HepG2 (cell line): ENCODE data around the gene PPP1R14D. TPM values are rescaled to one million over a fixed set of nuclear protein-coding genes. Genes with fewer than 3 reads are reported as not detected.
A peak's percentile ranks its signal among the peaks of the same experiment; 100 is the strongest.

Experiments
- ATAC-seq: fragments of 200-7000 bp; cut with Tn5 transposase; 3 replicates; pipeline ENCODE4 v1.9.1; 2020; ENCODE audit warnings: mild to moderate bottlenecking, moderate library complexity
- BruUV-seq: library from RNA; stranded (reverse); fragments of 400-500 nt; replicated peaks from 2 replicates; lab custom pipeline; 2021; lab: Mats Ljungman, UMichigan
- CTCF ChIA-PET: fragments of 300-600 bp; formaldehyde crosslinking; extraction: SDS; loops from one replicate; lab custom pipeline; 2021; ENCODE audit warnings: low total read pairs, inconsistent platforms, low intra/inter-chr PET ratio; lab: Yijun Ruan, JAX
- POLR2A ChIA-PET: fragments of 350-600 bp; sonication (Branson Sonifier 250); formaldehyde crosslinking; loops from one replicate; lab custom pipeline; 2020; ENCODE audit warnings: antibody characterized with exemption, inconsistent platforms; lab: Yijun Ruan, JAX
- DNase-seq: peaks from one replicate; pipeline ENCODE4 v3.0.0-alpha.2; 2015; ENCODE audit warnings: low spot score
- FAIRE-seq: peaks from 3 replicates; lab custom pipeline; 2011; peaks lifted over from hg19 to GRCh38; lab: Jason Lieb, UNC
- H2AFZ ChIP-seq: one replicate; pipeline ENCODE4 v1.6.1; 2011; ENCODE audit warnings: low read length, inconsistent platforms
- H3K27ac ChIP-seq: fragments of 300-600 bp; 3 replicates; pipeline ENCODE4 v1.8.0; 2011; ENCODE audit warnings: mixed run types, mild to moderate bottlenecking, mixed read lengths, low read length, inconsistent platforms; ENCODE audit not compliant: insufficient read depth; ENCODE audit errors: extremely low read length
- H3K27me3 ChIP-seq, 2 experiments: fragments of 200-600 bp in 1 of 2; 2 replicates in 1 of 2; 3 replicates in 1 of 2; pipeline versions ENCODE4 v1.6.0 to v1.8.0; 2011; ENCODE audit warnings: low read length in 2 of 2, mild to moderate bottlenecking in 2 of 2, moderate library complexity in 2 of 2, inconsistent platforms in 1 of 2; ENCODE audit not compliant: insufficient read depth in 2 of 2, control insufficient read depth in 1 of 2
- H3K36me3 ChIP-seq, 2 experiments: fragments of 200-600 bp in 1 of 2; replicated peaks in 1 of 2; 2 replicates in 1 of 2; 3 replicates in 1 of 2; pipeline versions ENCODE4 v1.5.1 to v1.8.0; 2011; ENCODE audit warnings: low read length in 2 of 2, inconsistent platforms in 1 of 2; ENCODE audit not compliant: insufficient read depth in 2 of 2, control insufficient read depth in 1 of 2
- H3K4me1 ChIP-seq: 2 replicates; pipeline ENCODE4 v1.5.1; 2012; ENCODE audit warnings: low read length, inconsistent platforms; ENCODE audit not compliant: insufficient read depth
- H3K4me2 ChIP-seq: 2 replicates; pipeline ENCODE4 v1.6.0; 2011; ENCODE audit warnings: low read depth, low read length, inconsistent platforms
- H3K4me3 ChIP-seq, 3 experiments: fragments of 200-600 bp in 1 of 3; sonication (generic), shearing (Covaris generic) in 1 of 3; replicated peaks in 1 of 3; 2 replicates each; pipeline ENCODE4 v1.5.1; 2011 to 2016; ENCODE audit warnings: low read length in 3 of 3, inconsistent platforms in 2 of 3, low read depth in 2 of 3, mild to moderate bottlenecking in 2 of 3, control low read depth in 1 of 3, mixed read lengths in 1 of 3; ENCODE audit not compliant: insufficient read depth in 1 of 3
- H3K79me2 ChIP-seq: one replicate; pipeline ENCODE4 v1.6.1; 2011; ENCODE audit warnings: low read length, inconsistent platforms; ENCODE audit not compliant: insufficient read depth
- H3K9ac ChIP-seq: 2 replicates; pipeline ENCODE4 v1.6.0; 2011; ENCODE audit warnings: mild to moderate bottlenecking, low read depth, low read length, inconsistent platforms; ENCODE audit not compliant: insufficient read depth
- H3K9me3 ChIP-seq: 2 replicates; pipeline ENCODE4 v1.5.1; 2012; ENCODE audit warnings: mild to moderate bottlenecking, low read length
- H4K20me1 ChIP-seq: 2 replicates; pipeline ENCODE4 v1.6.0; 2011; ENCODE audit warnings: inconsistent platforms, mild to moderate bottlenecking, low read length, moderate library complexity; ENCODE audit not compliant: insufficient read depth
- FOXC1 ChIP-seq: sonication (generic); formaldehyde crosslinking; IDR thresholded peaks from 2 replicates; pipeline ENCODE4 v1.8.0; 2022; ENCODE audit warnings: mild to moderate bottlenecking, missing genetic modification reagents, borderline replicate concordance
- KLF16 ChIP-seq, 2 experiments: sonication (generic) in 1 of 2; formaldehyde crosslinking in 1 of 2; IDR thresholded peaks; 2 replicates each; pipeline versions ENCODE4 v1.6.1 to v1.8.0; 2016 to 2023; ENCODE audit warnings: missing genetic modification reagents in 2 of 2, missing compliant biosample characterization in 1 of 2
- MIXL1 ChIP-seq: IDR thresholded peaks from 2 replicates; pipeline ENCODE4 v1.6.1; 2016
- NAIF1 ChIP-seq: sonication (generic); formaldehyde crosslinking; IDR thresholded peaks from 2 replicates; pipeline ENCODE4 v1.5.0; 2020; ENCODE audit warnings: mild to moderate bottlenecking, missing genetic modification reagents, borderline replicate concordance
- PPARG ChIP-seq: conservative IDR thresholded peaks from 2 replicates; pipeline ENCODE4 v1.6.1; 2016; ENCODE audit warnings: missing biosample characterization, missing genetic modification reagents
- SNAI1 ChIP-seq: sonication (generic); formaldehyde crosslinking; IDR thresholded peaks from 2 replicates; pipeline ENCODE4 v1.5.0; 2020; ENCODE audit warnings: mild to moderate bottlenecking, missing genetic modification reagents, borderline replicate concordance
- SP140L ChIP-seq: sonication (generic); formaldehyde crosslinking; IDR thresholded peaks from 2 replicates; pipeline ENCODE4 v1.4.0; 2020; ENCODE audit warnings: missing genetic modification reagents, borderline replicate concordance
- ZNF766 ChIP-seq: sonication (generic); formaldehyde crosslinking; IDR thresholded peaks from 2 replicates; pipeline ENCODE4 v1.5.0; 2020; ENCODE audit warnings: missing genetic modification reagents, borderline replicate concordance
- WGBS: methylation state at CpG from one replicate; pipeline ENCODE4 v1.1.6; 2017; ENCODE audit warnings: low lambda C conversion rate; 5-methylcytosine and 5-hydroxymethylcytosine counted together
- in situ Hi-C: cut with HindIII; loops from 2 replicates; pipeline ENCODE4 v1.10.0; 2017; ENCODE audit warnings: low pct_unique_long_range_greater_than_20kb; ENCODE audit not compliant: extremely low pct_ligation_motif_present
- intact Hi-C: fragments of 100-400 bp; cut with micrococcal nuclease; formaldehyde crosslinking; loops from one replicate; pipeline ENCODE4 v1.10.0; 2022; ENCODE audit not compliant: unreplicated experiment
- polyA plus RNA-seq, 8 experiments: library from polyadenylated mRNA; depleted of rRNA in 3 of 8; stranded (reverse) in 7 of 8; unstranded in 1 of 8; fragments of >200 nt; fragmentation: Illumina TruSeq in 4 of 8; extraction: Trizol in 4 of 8; gene quantifications; 2 replicates each; pipeline versions ENCODE4 v1.2.1 to v1.2.3, GENCODE V29; 2011 to 2016; ENCODE audit warnings: low read depth in 4 of 8, missing spikeins in 1 of 8, mixed read lengths in 1 of 8; ENCODE audit not compliant: insufficient read depth in 1 of 8
- total RNA-seq, 5 experiments: library from RNA; depleted of rRNA; stranded (reverse); fragments of >200 nt; fragmentation: Illumina TruSeq; extraction: Trizol; gene quantifications; 2 replicates each; pipeline ENCODE4 v1.2.3, GENCODE V29; 2016; ENCODE audit warnings: low read depth in 1 of 5
- TF ChIP-seq, protein P1 (sequence below): sonication (generic); formaldehyde crosslinking; IDR thresholded peaks from 2 replicates; pipeline ENCODE4 v1.4.0; 2020; ENCODE audit warnings: mild to moderate bottlenecking, low read depth, missing genetic modification reagents
- TF ChIP-seq, protein P2 (sequence below): IDR thresholded peaks from 2 replicates; pipeline ENCODE4 v1.6.1; 2012; ENCODE audit warnings: inconsistent platforms

The PPP1R14D gene
- total and polyA plus RNA-seq, 2 of the 13 experiments (the other 11 are each of a cell fraction or from before 2014, with no cell fraction given): 0.53 to 0.55 TPM

DNA sequence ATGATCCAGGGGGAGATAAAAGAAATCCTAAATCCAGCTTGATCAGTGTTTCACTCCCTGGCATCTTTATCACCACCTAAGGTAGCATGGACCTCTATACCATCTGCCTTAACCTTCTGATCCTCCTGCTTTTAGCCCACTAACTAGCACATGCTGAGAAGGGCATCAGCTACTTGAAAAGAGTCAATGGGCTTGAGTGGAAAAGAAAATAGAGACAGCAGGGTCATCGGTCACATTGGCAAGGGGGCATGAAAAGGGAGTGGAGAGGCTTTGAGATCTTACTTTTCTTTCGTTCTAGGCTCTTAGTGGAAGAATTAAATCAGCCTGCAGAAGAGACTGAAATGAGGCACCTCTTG is 21.9 kb downstream of the PPP1R14D start:
- in situ Hi-C loops: no loop called here
- Histone ChIP-seq H3K4me2 (peak overlapping the region; percentile 99), H4K20me1 (no peaks in the 10 kb centered on the region), H3K79me2 (peaks cover 21% of the 10 kb centered on the region), H3K36me3 (peaks cover 1 to 19% of the 10 kb centered on the region in 2 experiments; a peak in 3 of 5 replicates), H3K9me3 (no peaks in the 10 kb centered on the region), H2AFZ (no peak overlapping the region), H3K4me3 (peak overlapping the region; percentile 74 to 95 (median 79)), H3K27me3 (no peaks in the 10 kb centered on the region; a peak in 1 of 5 replicates), H3K4me1 (peaks cover 39% of the 10 kb centered on the region), H3K27ac (peak overlapping the region; percentile 76), H3K9ac (peak overlapping the region; percentile 82)
- POLR2A ChIA-PET: interaction anchor here (0.6 to 1.9 kb wide), 12 partner anchors 13 to 237 kb away, joined by 3 to 10 read pairs (median 4); partner anchors contain the start of genes DLL4, GCHFR, PPP1R14D and RHOV
- no TSS peak for BruUV-seq
- DNase-seq: no peak
- no peak for ATAC-seq
- TF ChIP-seq, protein P1, sequence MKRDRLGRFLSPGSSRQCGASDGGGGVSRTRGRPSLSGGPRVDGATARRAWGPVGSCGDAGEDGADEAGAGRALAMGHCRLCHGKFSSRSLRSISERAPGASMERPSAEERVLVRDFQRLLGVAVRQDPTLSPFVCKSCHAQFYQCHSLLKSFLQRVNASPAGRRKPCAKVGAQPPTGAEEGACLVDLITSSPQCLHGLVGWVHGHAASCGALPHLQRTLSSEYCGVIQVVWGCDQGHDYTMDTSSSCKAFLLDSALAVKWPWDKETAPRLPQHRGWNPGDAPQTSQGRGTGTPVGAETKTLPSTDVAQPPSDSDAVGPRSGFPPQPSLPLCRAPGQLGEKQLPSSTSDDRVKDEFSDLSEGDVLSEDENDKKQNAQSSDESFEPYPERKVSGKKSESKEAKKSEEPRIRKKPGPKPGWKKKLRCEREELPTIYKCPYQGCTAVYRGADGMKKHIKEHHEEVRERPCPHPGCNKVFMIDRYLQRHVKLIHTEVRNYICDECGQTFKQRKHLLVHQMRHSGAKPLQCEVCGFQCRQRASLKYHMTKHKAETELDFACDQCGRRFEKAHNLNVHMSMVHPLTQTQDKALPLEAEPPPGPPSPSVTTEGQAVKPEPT (CRISPR knock-in tag): no peak
- TF ChIP-seq SNAI1 (CRISPR knock-in tag) (no peak), MIXL1 (CRISPR knock-in tag) (0 out of 2 replicates have a peak, but pooled peaks have one; percentile 9), PPARG (CRISPR knock-in tag) (no peak), ZNF766 (CRISPR knock-in tag) (0 out of 2 replicates have a peak, but pooled peaks have one; percentile 19), NAIF1 (CRISPR knock-in tag) (0 out of 2 replicates have a peak, but pooled peaks have one; percentile 15), KLF16 (CRISPR knock-in tag; IDR thresholded peaks at IDR 0.05) (peak in 1 of 2 experiments; percentile 12; a peak in 1 of 4 replicates), FOXC1 (CRISPR knock-in tag) (0 out of 2 replicates have a peak, but pooled peaks have one; percentile 2), SP140L (CRISPR knock-in tag) (0 out of 2 replicates have a peak, but pooled peaks have one; percentile 23)
- TF ChIP-seq, protein P2, sequence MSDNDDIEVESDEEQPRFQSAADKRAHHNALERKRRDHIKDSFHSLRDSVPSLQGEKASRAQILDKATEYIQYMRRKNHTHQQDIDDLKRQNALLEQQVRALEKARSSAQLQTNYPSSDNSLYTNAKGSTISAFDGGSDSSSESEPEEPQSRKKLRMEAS: peak; percentile 7; the same call in 1 of the 2 replicates
- CTCF ChIA-PET: no interaction called here
- WGBS: 0% methylated on average over 2 of the region's 2 CpGs
- FAIRE-seq: no peak
- intact Hi-C loops: no loop called here
